B cell (primary cell): ENCODE data around the gene SERPINI1. TPM values are rescaled to one million over a fixed set of nuclear protein-coding genes. Genes with fewer than 3 reads are reported as not detected.
A peak's percentile ranks its signal among the peaks of the same experiment; 100 is the strongest.

ENCODE experiments used
- ATAC-seq: fragments of 200-7000 bp; cut with Tn5 transposase; one replicate; pipeline ENCODE4 v1.10.0; 2021; ENCODE audit warnings: low read depth, mild to moderate bottlenecking, moderate number of reproducible peaks, moderate library complexity
- CTCF ChIA-PET: fragments of 350-600 bp; sonication (Branson Sonifier 250); formaldehyde crosslinking; loops from one replicate; lab custom pipeline; 2021; ENCODE audit warnings: antibody characterized with exemption, inconsistent platforms; lab: Charles Lee
- POLR2A ChIA-PET: fragments of 350-600 bp; sonication (Branson Sonifier 250); formaldehyde crosslinking; loops from one replicate; lab custom pipeline; 2021; ENCODE audit warnings: antibody characterized with exemption; lab: Charles Lee
- DNase-seq: peaks from one replicate; pipeline ENCODE4 v3.0.0; 2013
- H2AFZ ChIP-seq: 2 replicates; pipeline ENCODE4 v1.6.1; 2012; ENCODE audit warnings: mild to moderate bottlenecking, low read depth, low read length; ENCODE audit not compliant: insufficient read depth, poor library complexity, severe bottlenecking
- H3K27ac ChIP-seq, 2 donors: 1 replicate in 1 of 2; 2 replicates in 1 of 2; pipeline ENCODE4 v1.5.1; 2012 to 2013; ENCODE audit warnings: low read length in 2 of 2, mild to moderate bottlenecking in 2 of 2, moderate library complexity in 1 of 2
- H3K27me3 ChIP-seq, 4 experiments: fragments of 200-600 bp in 1 of 4; sonication (generic) in 1 of 4; replicated peaks in 1 of 4; 1 replicate in 2 of 4; 2 replicates in 2 of 4; pipeline versions ENCODE4 v1.6.1 to v1.7.0; 2013 to 2016; ENCODE audit warnings: low read length in 3 of 4, mild to moderate bottlenecking in 2 of 4, mixed read lengths in 1 of 4, moderate library complexity in 1 of 4; ENCODE audit not compliant: insufficient read depth in 4 of 4, control insufficient read depth in 3 of 4; ENCODE audit errors: control extremely low read depth in 1 of 4
- H3K36me3 ChIP-seq, 2 experiments: replicated peaks in 1 of 2; 1 replicate in 1 of 2; 2 replicates in 1 of 2; pipeline versions ENCODE4 v1.6.1 to v1.7.1; 2013; ENCODE audit warnings: low read length in 1 of 2; ENCODE audit not compliant: insufficient read depth in 2 of 2, control insufficient read depth in 1 of 2; ENCODE audit errors: control extremely low read depth in 1 of 2, extremely low read depth in 1 of 2
- H3K4me1 ChIP-seq, 2 donors: fragments of 200-600 bp in 1 of 2; sonication (generic) in 1 of 2; 1 replicate in 1 of 2; 2 replicates in 1 of 2; pipeline versions ENCODE4 v1.5.1 to v1.6.1; 2013 to 2017; ENCODE audit warnings: low read length in 2 of 2; ENCODE audit not compliant: control insufficient read depth in 2 of 2, insufficient read depth in 2 of 2
- H3K4me2 ChIP-seq: replicated peaks from 2 replicates; pipeline ENCODE3; 2012; ENCODE audit warnings: mild to moderate bottlenecking, low read depth, low read length; ENCODE audit not compliant: poor library complexity, severe bottlenecking
- H3K4me3 ChIP-seq, 5 experiments: fragments of 200-600 bp in 1 of 5; sonication (generic) in 1 of 5; 1 replicate in 3 of 5; 2 replicates in 2 of 5; pipeline versions ENCODE4 v1.5.1 to v1.7.0; 2011 to 2016; ENCODE audit warnings: low read length in 4 of 5, mild to moderate bottlenecking in 4 of 5, low read depth in 2 of 5, control low read depth in 1 of 5, moderate library complexity in 1 of 5; ENCODE audit not compliant: insufficient read depth in 1 of 5; ENCODE audit errors: control extremely low read depth in 1 of 5, extremely low read depth in 1 of 5
- H3K79me2 ChIP-seq: fragments of 200-600 bp; sonication (generic); one replicate; pipeline ENCODE4 v1.6.0; 2016; ENCODE audit warnings: low read length; ENCODE audit not compliant: control insufficient read depth, insufficient read depth
- H3K9ac ChIP-seq: fragments of 200-600 bp; sonication (generic); 2 replicates; pipeline ENCODE4 v1.6.1; 2017; ENCODE audit warnings: mild to moderate bottlenecking, low read length, moderate library complexity
- H3K9me3 ChIP-seq, 3 donors: one replicate each; pipeline versions ENCODE4 v1.6.1 to v1.7.1; 2013; ENCODE audit warnings: low read length in 2 of 3; ENCODE audit not compliant: control insufficient read depth in 2 of 3, insufficient read depth in 1 of 3; ENCODE audit errors: control extremely low read depth in 1 of 3
- H4K20me1 ChIP-seq: 2 replicates; pipeline ENCODE4 v1.6.0; 2012; ENCODE audit warnings: mild to moderate bottlenecking, low read length; ENCODE audit not compliant: insufficient read depth, control insufficient read depth, poor library complexity, severe bottlenecking
- H3K27ac Mint-ChIP-seq: one replicate; pipeline ENCODE4 v1.8.0; 2021; ENCODE audit warnings: mixed read lengths
- H3K27me3 Mint-ChIP-seq: one replicate; pipeline ENCODE4 v1.8.0; 2021; ENCODE audit warnings: mixed read lengths
- H3K4me1 Mint-ChIP-seq: one replicate; pipeline ENCODE4 v1.8.0; 2021; ENCODE audit warnings: mixed read lengths
- H3K4me3 Mint-ChIP-seq: one replicate; pipeline ENCODE4 v1.8.0; 2021; ENCODE audit warnings: mixed read lengths
- H3K9me3 Mint-ChIP-seq: one replicate; pipeline ENCODE4 v1.8.0; 2022; ENCODE audit warnings: mixed read lengths; ENCODE audit not compliant: insufficient read depth
- CTCF ChIP-seq: fragments of 200-600 bp; IDR thresholded peaks from one replicate; pipeline ENCODE4 v1.8.0; 2022; ENCODE audit warnings: antibody characterized with exemption, mild to moderate bottlenecking
- EZH2 ChIP-seq: IDR thresholded peaks from 2 replicates; pipeline ENCODE4 v1.6.1; 2012; ENCODE audit warnings: borderline replicate concordance, low read depth, mild to moderate bottlenecking, moderate library complexity, low read length; ENCODE audit not compliant: insufficient read depth, poor library complexity, severe bottlenecking
- WGBS: methylation state at CpG from one replicate; pipeline ENCODE4 v1.1.5; 2013; ENCODE audit warnings: missing lambda C conversion rate; ENCODE audit not compliant: insufficient coverage; 5-methylcytosine and 5-hydroxymethylcytosine counted together
- intact Hi-C: fragments of 100-400 bp; cut with micrococcal nuclease; formaldehyde crosslinking; loops from one replicate; pipeline ENCODE4 v1.10.0; 2022
- polyA plus RNA-seq: library from polyadenylated mRNA; depleted of rRNA; stranded (reverse); fragments of >200 nt; gene quantifications from 2 replicates; pipeline ENCODE4 v1.2.3, GENCODE V29; 2012
- total RNA-seq, 2 donors: library from RNA; stranded (reverse); fragments of 120-200 nt in 1 of 2; gene quantifications; 1 replicate in 1 of 2; 2 replicates in 1 of 2; pipeline versions ENCODE4 v1.2.3 to v1.2.4, GENCODE V29; 2013 to 2022

Gene SERPINI1
- total and polyA plus RNA-seq, 2 donors (not counting 1 experiment from before 2014, with no cell fraction given) = 6.8 to 7.0 TPM

GRCh38 chr3:167691366-167691765, 44.2 kb upstream of the SERPINI1 start:
- H3K79me2 ChIP-seq = no peaks in the 10 kb centered on the region
- Mint-ChIP-seq H3K9me3 (no peaks in the 10 kb centered on the region), H3K4me1 (peaks cover 14% of the 10 kb centered on the region), H3K27ac (peak overlapping the region; percentile 39), H3K27me3 (no peaks in the 10 kb centered on the region), H3K4me3 (peak overlapping the region; percentile 2)
- peak overlapping the region; percentile 10 for H3K4me2 ChIP-seq
- intact Hi-C loops = loop anchor here (2.0 kb wide), 1 partner anchor 43 kb away; the partner anchor contains the start of genes PDCD10 and SERPINI1
- H4K20me1 ChIP-seq = peaks cover 10% of the 10 kb centered on the region
- peak; percentile 96 for ATAC-seq
- DNase-seq = peak; percentile 60
- ChIA-PET CTCF (interaction anchor here (0.6 to 2.6 kb wide), 5 partner anchors 8 to 191 kb away, joined by 3 to 10 read pairs (median 3); no protein-coding TSS in a partner anchor), POLR2A (no interaction called here)
- no peaks in the 10 kb centered on the region for H3K9me3 ChIP-seq
- no peaks in the 10 kb centered on the region for H3K27me3 ChIP-seq
- TF ChIP-seq CTCF (no peak), EZH2 (no peak)
- WGBS = no CpG with 5 or more reads among the region's 3 CpGs
- no peak overlapping the region for H3K4me3 ChIP-seq
- H3K4me1 ChIP-seq = peaks cover 9 to 14% of the 10 kb centered on the region in 2 donors
- H2AFZ ChIP-seq = no peak overlapping the region
- peaks cover 23 to 50% of the 10 kb centered on the region in 2 experiments for H3K36me3 ChIP-seq
- peak overlapping the region; percentile 0 for H3K9ac ChIP-seq
- H3K27ac ChIP-seq = peak overlapping the region in 1 of 2 donors; percentile 31

- H3K9me3 ChIP-seq = no peaks in the 10 kb centered on the region
- WGBS = 100% methylated on average over 2 of the region's 2 CpGs
These were observed 41.4 kb upstream of the SERPINI1 start for GRCh38 chr3:167694121-167694520.

More at GRCh38 chr3:167694121-167694520, 41.4 kb upstream of the SERPINI1 start:
- Histone ChIP-seq H3K9ac (no peak overlapping the region), H2AFZ (no peak overlapping the region), H4K20me1 (peaks cover 28% of the 10 kb centered on the region), H3K4me2 (no peak overlapping the region), H3K27me3 (no peaks in the 10 kb centered on the region), H3K4me3 (no peak overlapping the region), H3K36me3 (peaks cover 25 to 45% of the 10 kb centered on the region in 2 experiments), H3K4me1 (peaks cover 9 to 14% of the 10 kb centered on the region in 2 donors), H3K79me2 (no peaks in the 10 kb centered on the region), H3K27ac (no peak overlapping the region)
- no peak overlapping the region for H3K27ac Mint-ChIP-seq
- ATAC-seq (no peak), DNase-seq (no peak)
- H3K27me3 Mint-ChIP-seq = no peaks in the 10 kb centered on the region
- no peak overlapping the region for H3K4me3 Mint-ChIP-seq
- TF ChIP-seq EZH2 (no peak), CTCF (no peak)
- peaks cover 14% of the 10 kb centered on the region for H3K4me1 Mint-ChIP-seq
- no peaks in the 10 kb centered on the region for H3K9me3 Mint-ChIP-seq
- CTCF ChIA-PET = interaction anchor here (0.6 to 1.9 kb wide), 3 partner anchors 9 to 47 kb away, joined by 3 to 9 read pairs (median 3); no protein-coding TSS in a partner anchor
- intact Hi-C loops = no loop called here
- POLR2A ChIA-PET = interaction anchor here (0.7 kb wide), 1 partner anchor 55 kb away, joined by 3 read pairs; no protein-coding TSS in a partner anchor
